DND-41 (cell line): ENCODE data around the gene TEAD1.

ENCODE experiments used
- CTCF ChIP-seq: IDR thresholded peaks from 2 replicates; pipeline ENCODE4 v1.5.1; 2012; ENCODE audit warnings: borderline replicate concordance, low read length, moderate library complexity, mild to moderate bottlenecking; ENCODE audit not compliant: poor library complexity, severe bottlenecking; ENCODE audit errors: extremely low read depth
- EZH2 ChIP-seq: IDR thresholded peaks from 3 replicates; pipeline ENCODE4 v1.6.1; 2012; ENCODE audit warnings: borderline replicate concordance, low read depth, mild to moderate bottlenecking, moderate library complexity, low read length, inconsistent platforms; ENCODE audit not compliant: severe bottlenecking

- TF ChIP-seq CTCF (no peak), EZH2 (no peak)
Measured at GRCh38 chr11:12783765-12784164, 109.5 kb downstream of the TEAD1 start.
